ENCODE results near the gene OTOA.
"Not testable (repeated sequence)": the region's sequence is repeated elsewhere in the genome, so short reads cannot be mapped to it uniquely, and the experiment has no call there.

The OTOA gene

GRCh38 chr16:21680714-21681113 lies 16.9 kb downstream of the OTOA start:
- DNase-seq (ENCODE audit: low read depth): not testable (repeated sequence)

GRCh38 chr16:21683184-21683583 lies 19.4 kb downstream of the OTOA start:
- no peak for DNase-seq (ENCODE audit: low read depth)

- no peak for DNase-seq (ENCODE audit: low read depth)
Measured at GRCh38 chr16:21684199-21684598, 20.4 kb downstream of the OTOA start.

GRCh38 chr16:21685034-21685455 lies 21.3 kb downstream of the OTOA start:
- DNase-seq (ENCODE audit: low read depth): no peak

- DNase-seq (ENCODE audit: low read depth): no peak
Measured at GRCh38 chr16:21689107-21689506, 25.3 kb downstream of the OTOA start.

- DNase-seq (ENCODE audit: low read depth): not testable (repeated sequence)
Measured at GRCh38 chr16:21690967-21691366, 27.2 kb downstream of the OTOA start.

GRCh38 chr16:21694609-21695008 lies 30.8 kb downstream of the OTOA start:
- DNase-seq (ENCODE audit: low read depth): no peak

- DNase-seq (ENCODE audit: low read depth): no peak
Measured at GRCh38 chr16:21697032-21697431, 33.3 kb downstream of the OTOA start.

- no peak for DNase-seq (ENCODE audit: low read depth)
Measured at GRCh38 chr16:21698169-21699032, 34.6 kb downstream of the OTOA start.

- no peak for DNase-seq (ENCODE audit: low read depth)
Measured at GRCh38 chr16:21701271-21701670, 37.5 kb downstream of the OTOA start.

- no peak for DNase-seq (ENCODE audit: low read depth)
Measured at GRCh38 chr16:21702276-21702675, 38.5 kb downstream of the OTOA start.

GRCh38 chr16:21703156-21703555 lies 39.4 kb downstream of the OTOA start:
- no peak for DNase-seq (ENCODE audit: low read depth)

GRCh38 chr16:21703589-21704174 lies 39.9 kb downstream of the OTOA start:
- no peak for DNase-seq (ENCODE audit: low read depth)

GRCh38 chr16:21704266-21704665 lies 40.5 kb downstream of the OTOA start:
- DNase-seq (ENCODE audit: low read depth): no peak

- DNase-seq (ENCODE audit: low read depth): no peak
Measured at GRCh38 chr16:21704733-21705132, 41.0 kb downstream of the OTOA start.

GRCh38 chr16:21708533-21709115 lies 44.9 kb downstream of the OTOA start:
- DNase-seq (ENCODE audit: low read depth): peak; percentile 72

GRCh38 chr16:21710938-21711337 lies 47.2 kb downstream of the OTOA start:
- DNase-seq (ENCODE audit: low read depth): no peak

GRCh38 chr16:21713549-21714368 lies 50.0 kb downstream of the OTOA start:
- DNase-seq (ENCODE audit: low read depth): no peak

GRCh38 chr16:21714369-21714618 lies 50.5 kb downstream of the OTOA start:
- DNase-seq (ENCODE audit: low read depth): not testable (repeated sequence)

- DNase-seq (ENCODE audit: low read depth): no peak
Measured at GRCh38 chr16:21717608-21718007, 53.8 kb downstream of the OTOA start.

- DNase-seq (ENCODE audit: low read depth): no peak
Measured at GRCh38 chr16:21719283-21719682, 55.5 kb downstream of the OTOA start.

GRCh38 chr16:21720533-21720932 lies 56.8 kb downstream of the OTOA start:
- no peak for DNase-seq (ENCODE audit: low read depth)

All from EH (cell line).